Fibroblast of lung (primary cell): ENCODE measurements around the gene CAPN3. TPM values are rescaled to one million over a fixed set of nuclear protein-coding genes. Genes with fewer than 3 reads are reported as not detected.

ENCODE experiments used
- DNase-seq, 2 donors: peaks; one replicate each; pipeline versions ENCODE4 v3.0.0 to v3.0.0-alpha.2; 2010; ENCODE audit warnings: low read depth in 2 of 2
- H2AFZ ChIP-seq: 2 replicates; pipeline ENCODE4 v1.5.1; 2012; ENCODE audit warnings: low read length, control low read depth, inconsistent platforms
- H3K27ac ChIP-seq: 2 replicates; pipeline ENCODE4 v1.5.1; 2011; ENCODE audit warnings: low read length, control low read depth; ENCODE audit not compliant: insufficient read depth
- H3K27me3 ChIP-seq: 2 replicates; pipeline ENCODE4 v1.5.1; 2011; ENCODE audit warnings: mild to moderate bottlenecking, low read length; ENCODE audit not compliant: control insufficient read depth, insufficient read depth
- H3K36me3 ChIP-seq: 2 replicates; pipeline ENCODE4 v1.5.1; 2011; ENCODE audit warnings: low read length; ENCODE audit not compliant: control insufficient read depth, insufficient read depth
- H3K4me1 ChIP-seq: 2 replicates; pipeline ENCODE4 v1.5.1; 2011; ENCODE audit warnings: low read length; ENCODE audit not compliant: control insufficient read depth, insufficient read depth; ENCODE audit errors: extremely low read depth
- H3K4me2 ChIP-seq: 2 replicates; pipeline ENCODE4 v1.5.1; 2011; ENCODE audit warnings: low read length, control low read depth; ENCODE audit not compliant: insufficient read depth; ENCODE audit errors: extremely low read depth
- H3K4me3 ChIP-seq, 4 experiments: fragments of 200-600 bp in 1 of 4; sonication (generic) in 1 of 4; replicated peaks in 1 of 4; 2 replicates each; pipeline ENCODE4 v1.5.1; 2011 to 2016; ENCODE audit warnings: low read length in 4 of 4, low read depth in 3 of 4, mild to moderate bottlenecking in 3 of 4, control low read depth in 2 of 4, inconsistent platforms in 1 of 4, mixed read lengths in 1 of 4; ENCODE audit not compliant: insufficient read depth in 1 of 4; ENCODE audit errors: control extremely low read depth in 1 of 4
- H3K79me2 ChIP-seq: 2 replicates; pipeline ENCODE4 v1.5.1; 2012; ENCODE audit warnings: mild to moderate bottlenecking, low read length, inconsistent platforms; ENCODE audit not compliant: control insufficient read depth, insufficient read depth
- H3K9ac ChIP-seq: 2 replicates; pipeline ENCODE4 v1.5.1; 2011; ENCODE audit warnings: mild to moderate bottlenecking, low read length, control low read depth; ENCODE audit not compliant: insufficient read depth
- H3K9me3 ChIP-seq: 2 replicates; pipeline ENCODE4 v1.5.1; 2012; ENCODE audit warnings: low read depth, low read length; ENCODE audit not compliant: control insufficient read depth, insufficient read depth
- H4K20me1 ChIP-seq: 2 replicates; pipeline ENCODE4 v1.5.1; 2011; ENCODE audit warnings: low read length; ENCODE audit not compliant: control insufficient read depth, insufficient read depth; ENCODE audit errors: extremely low read depth
- EZH2 ChIP-seq: IDR thresholded peaks from 2 replicates; pipeline ENCODE4 v1.5.1; 2012; ENCODE audit warnings: low read length, control low read depth, mild to moderate bottlenecking; ENCODE audit errors: missing control alignments
- polyA plus RNA-seq, 2 donors: library from polyadenylated mRNA; depleted of rRNA in 1 of 2; stranded (reverse) in 1 of 2; unstranded in 1 of 2; fragments of >200 nt; gene quantifications; 2 replicates each; pipeline ENCODE4 v1.2.1, GENCODE V29; 2011 to 2012; ENCODE audit warnings: missing spikeins in 1 of 2
- total RNA-seq: library from RNA; depleted of rRNA; stranded (reverse); fragments of >200 nt; gene quantifications from 2 replicates; pipeline ENCODE4 v1.2.1, GENCODE V29; 2014
- TF ChIP-seq, protein P1 (sequence below), 2 donors: IDR thresholded peaks in 1 of 2; conservative IDR thresholded peaks in 1 of 2; 1 replicate in 1 of 2; 2 replicates in 1 of 2; pipeline ENCODE4 v1.5.1; 2011 to 2012; ENCODE audit warnings: low read length in 2 of 2, control low read depth in 1 of 2, inconsistent platforms in 1 of 2, low read depth in 1 of 2, mild to moderate bottlenecking in 1 of 2

CAPN3 gene
- total and polyA plus RNA-seq, 2 donors (not counting 1 experiment from before 2014, with no cell fraction given): 1.3 to 3.6 TPM

DNA sequence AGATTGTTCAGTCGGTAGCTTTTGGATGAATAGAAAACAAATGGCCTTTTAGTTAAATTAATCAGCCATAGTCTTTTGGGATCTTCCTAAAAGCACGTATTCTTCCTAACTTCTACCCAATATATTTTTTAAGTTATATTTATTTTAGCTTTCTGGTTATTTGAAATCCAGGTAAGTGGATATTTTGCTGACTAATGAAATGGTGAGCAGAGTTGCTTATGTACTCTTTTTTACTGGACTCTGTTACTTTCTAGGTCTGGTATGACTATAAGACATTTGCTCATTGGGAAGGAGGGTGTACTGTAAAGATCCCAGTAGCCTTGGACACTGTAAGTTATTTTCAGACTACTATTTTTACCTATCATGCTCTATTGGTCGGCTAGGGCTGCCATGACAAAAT lies 13.8 kb upstream of the CAPN3 start:
- Histone ChIP-seq H2AFZ (no peak overlapping the region), H3K4me1 (no peaks in the 10 kb centered on the region)

DNA sequence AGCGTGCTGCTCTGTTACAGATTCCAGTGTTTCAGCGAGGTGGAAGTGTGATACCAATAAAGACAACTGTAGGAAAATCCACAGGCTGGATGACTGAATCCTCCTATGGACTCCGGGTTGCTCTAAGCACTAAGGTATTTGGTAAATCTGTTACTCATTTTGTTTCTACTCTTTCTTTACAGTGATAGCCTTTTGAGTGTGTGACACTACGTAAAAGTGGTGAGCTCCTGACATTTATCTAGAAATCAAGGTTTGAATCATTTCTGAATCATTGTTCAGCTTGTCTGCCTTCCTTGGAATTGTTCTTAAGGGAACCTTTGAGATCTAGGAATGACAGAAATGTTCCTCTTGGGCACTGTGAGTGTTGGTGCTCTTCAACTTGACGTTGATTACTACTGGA lies 11.2 kb upstream of the CAPN3 start:
- Histone ChIP-seq H3K27me3 (no peaks in the 10 kb centered on the region), H3K9ac (no peak overlapping the region), H3K36me3 (peaks cover 4% of the 10 kb centered on the region), H2AFZ (no peak overlapping the region), H3K4me1 (no peaks in the 10 kb centered on the region), H4K20me1 (no peaks in the 10 kb centered on the region), H3K9me3 (no peaks in the 10 kb centered on the region), H3K4me3 (no peak overlapping the region), H3K27ac (no peak overlapping the region), H3K79me2 (no peaks in the 10 kb centered on the region), H3K4me2 (no peak overlapping the region)
- DNase-seq: peak in 1 of 2 donors; percentile 87
- no peak for TF ChIP-seq EZH2
- TF ChIP-seq, protein P1, sequence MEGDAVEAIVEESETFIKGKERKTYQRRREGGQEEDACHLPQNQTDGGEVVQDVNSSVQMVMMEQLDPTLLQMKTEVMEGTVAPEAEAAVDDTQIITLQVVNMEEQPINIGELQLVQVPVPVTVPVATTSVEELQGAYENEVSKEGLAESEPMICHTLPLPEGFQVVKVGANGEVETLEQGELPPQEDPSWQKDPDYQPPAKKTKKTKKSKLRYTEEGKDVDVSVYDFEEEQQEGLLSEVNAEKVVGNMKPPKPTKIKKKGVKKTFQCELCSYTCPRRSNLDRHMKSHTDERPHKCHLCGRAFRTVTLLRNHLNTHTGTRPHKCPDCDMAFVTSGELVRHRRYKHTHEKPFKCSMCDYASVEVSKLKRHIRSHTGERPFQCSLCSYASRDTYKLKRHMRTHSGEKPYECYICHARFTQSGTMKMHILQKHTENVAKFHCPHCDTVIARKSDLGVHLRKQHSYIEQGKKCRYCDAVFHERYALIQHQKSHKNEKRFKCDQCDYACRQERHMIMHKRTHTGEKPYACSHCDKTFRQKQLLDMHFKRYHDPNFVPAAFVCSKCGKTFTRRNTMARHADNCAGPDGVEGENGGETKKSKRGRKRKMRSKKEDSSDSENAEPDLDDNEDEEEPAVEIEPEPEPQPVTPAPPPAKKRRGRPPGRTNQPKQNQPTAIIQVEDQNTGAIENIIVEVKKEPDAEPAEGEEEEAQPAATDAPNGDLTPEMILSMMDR (conservative IDR thresholded peaks at IDR 0.05 in 1 of 2, IDR thresholded peaks at IDR 0.05 in 1 of 2; ENCODE audit: low read depth in 1 of 2, low read length in 2 of 2): no peak

More for the DNA sequence above, 13.8 kb upstream of the CAPN3 start:
- Histone ChIP-seq H3K27ac (no peak overlapping the region), H3K79me2 (no peaks in the 10 kb centered on the region), H3K4me2 (no peak overlapping the region), H3K9me3 (no peaks in the 10 kb centered on the region), H3K36me3 (no peaks in the 10 kb centered on the region), H3K9ac (no peak overlapping the region), H4K20me1 (no peaks in the 10 kb centered on the region), H3K27me3 (no peaks in the 10 kb centered on the region), H3K4me3 (no peak overlapping the region)
- no peak for DNase-seq
- TF ChIP-seq, protein P1 (conservative IDR thresholded peaks at IDR 0.05 in 1 of 2, IDR thresholded peaks at IDR 0.05 in 1 of 2; ENCODE audit: low read depth in 1 of 2, low read length in 2 of 2): no peak
- no peak for TF ChIP-seq EZH2

GRCh38 chr15:42349186-42349585 lies 10.1 kb upstream of the CAPN3 start:
- no peak overlapping the region for H3K4me2 ChIP-seq
- no peaks in the 10 kb centered on the region for H3K4me1 ChIP-seq
- TF ChIP-seq, protein P1 (conservative IDR thresholded peaks at IDR 0.05 in 1 of 2, IDR thresholded peaks at IDR 0.05 in 1 of 2; ENCODE audit: low read depth in 1 of 2, low read length in 2 of 2): no peak
- H2AFZ ChIP-seq: no peak overlapping the region
- H3K4me3 ChIP-seq: no peak overlapping the region
- H3K27me3 ChIP-seq: no peaks in the 10 kb centered on the region
- H4K20me1 ChIP-seq: no peaks in the 10 kb centered on the region
- DNase-seq: peak in 1 of 2 donors; percentile 67
- H3K9ac ChIP-seq: no peak overlapping the region
- peaks cover 5% of the 10 kb centered on the region for H3K36me3 ChIP-seq
- H3K27ac ChIP-seq: no peak overlapping the region
- H3K9me3 ChIP-seq: no peaks in the 10 kb centered on the region
- no peaks in the 10 kb centered on the region for H3K79me2 ChIP-seq
